Activated CD4-positive, alpha-beta T cell treated with anti-CD3 and anti-CD28 coated beads for 1 hour (primary cell): Measurements from ENCODE around the gene CDK15.
"Not testable (repeated sequence)": the region's sequence is repeated elsewhere in the genome, so short reads cannot be mapped to it uniquely, and the experiment has no call there.

Experiments
- DNase-seq: peaks from one replicate; pipeline ENCODE4 v3.0.0-alpha.2; 2020

CDK15 gene

DNA sequence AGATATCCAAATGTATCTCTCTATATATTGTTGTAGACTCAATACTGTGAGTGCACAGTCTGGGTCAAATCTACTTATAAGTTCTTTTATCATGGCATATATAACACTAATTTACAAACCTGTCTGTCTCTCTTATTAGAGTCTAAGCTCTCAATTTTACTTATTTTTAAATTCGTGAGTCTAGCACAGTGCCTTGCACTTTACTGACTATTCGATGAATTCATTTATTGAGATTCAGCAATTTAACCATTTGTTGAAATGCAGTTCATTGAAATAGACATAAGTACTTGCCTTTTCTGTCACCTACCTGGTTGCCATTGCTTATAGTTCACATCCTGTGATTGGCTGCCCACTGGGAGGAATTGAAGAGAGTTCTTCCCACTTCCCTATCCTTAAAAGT, 15.3 kb upstream of the CDK15 start:
- DNase-seq, result no peak

DNA sequence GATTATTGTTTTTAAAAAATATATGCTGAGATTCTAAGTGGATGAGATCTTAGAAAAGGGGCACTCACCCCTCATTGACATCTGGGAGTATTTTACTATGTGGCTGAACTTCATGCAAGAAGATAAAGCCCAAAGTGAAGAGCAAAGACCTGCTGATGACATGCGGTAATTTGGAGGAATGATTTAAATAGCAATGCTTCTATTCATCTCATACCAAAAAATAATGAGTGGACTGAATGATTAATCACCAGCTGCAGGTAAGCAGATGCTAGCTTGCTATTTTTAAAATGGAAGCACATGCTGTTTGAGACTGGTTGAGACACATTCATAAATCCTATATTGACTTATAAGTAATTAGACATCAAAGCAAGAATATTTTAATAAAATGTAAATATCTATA, 12.7 kb upstream of the CDK15 start:
- DNase-seq, result no peak

DNA sequence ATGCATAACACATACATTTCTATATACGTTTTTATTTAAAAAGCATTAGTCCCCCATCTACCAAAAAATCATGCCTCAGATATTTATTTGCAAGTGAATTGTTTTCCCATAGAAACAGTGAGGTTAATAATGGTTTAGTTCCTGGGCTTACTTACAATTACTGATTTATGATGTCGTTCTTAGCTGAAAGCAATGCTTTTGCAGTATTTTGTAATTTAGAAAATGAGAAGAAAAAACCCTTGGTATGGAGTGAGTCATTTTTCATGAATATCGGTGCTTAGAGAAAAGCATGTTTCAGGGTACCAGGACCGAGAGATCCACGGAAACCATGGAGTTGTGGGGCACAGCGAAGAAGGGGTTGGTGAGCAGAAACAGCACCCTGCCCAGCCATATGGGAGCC, 12.0 kb upstream of the CDK15 start:
- DNase-seq, result no peak

DNA sequence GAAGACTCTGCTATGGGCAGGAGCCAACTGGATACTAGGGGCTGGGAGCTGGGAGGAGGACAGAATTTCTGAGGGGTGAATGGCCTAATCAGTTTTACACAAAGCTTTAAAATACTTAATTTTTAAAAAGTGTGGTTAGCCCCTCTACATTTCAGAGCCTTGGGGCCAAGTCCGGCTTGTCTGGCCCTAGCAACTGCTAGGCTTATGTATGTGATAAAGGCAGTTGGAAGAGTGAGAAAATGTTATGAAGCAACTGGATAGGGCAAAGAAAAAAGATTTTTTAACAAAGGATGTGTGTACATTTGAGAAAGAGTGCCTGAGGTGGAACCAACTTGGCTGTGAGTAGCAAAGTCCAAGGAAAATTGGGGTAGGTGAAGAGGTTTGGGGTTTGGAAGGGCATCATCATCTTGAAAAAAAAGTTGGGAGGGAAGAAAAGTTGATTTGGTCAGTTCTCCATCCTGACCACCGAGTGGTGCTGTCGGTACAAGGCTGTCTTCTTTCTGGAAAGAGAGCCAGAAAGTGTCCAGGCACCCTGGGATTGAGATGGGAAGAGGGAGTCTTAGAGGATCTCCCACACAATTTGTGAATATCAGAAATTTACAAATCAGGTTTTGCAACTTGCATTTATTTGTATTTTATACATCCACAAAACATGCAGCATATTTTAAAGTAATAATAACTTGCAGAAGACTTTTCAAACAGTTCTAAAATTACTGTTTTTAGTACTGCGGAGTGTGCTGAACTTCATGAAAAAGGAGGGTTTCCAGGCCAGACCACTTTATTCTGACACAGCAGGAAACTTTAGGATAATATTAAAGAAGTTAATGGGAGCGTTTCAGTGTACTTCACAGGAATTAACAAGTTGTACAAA, 10.5 kb upstream of the CDK15 start:
- no peak for DNase-seq

DNA sequence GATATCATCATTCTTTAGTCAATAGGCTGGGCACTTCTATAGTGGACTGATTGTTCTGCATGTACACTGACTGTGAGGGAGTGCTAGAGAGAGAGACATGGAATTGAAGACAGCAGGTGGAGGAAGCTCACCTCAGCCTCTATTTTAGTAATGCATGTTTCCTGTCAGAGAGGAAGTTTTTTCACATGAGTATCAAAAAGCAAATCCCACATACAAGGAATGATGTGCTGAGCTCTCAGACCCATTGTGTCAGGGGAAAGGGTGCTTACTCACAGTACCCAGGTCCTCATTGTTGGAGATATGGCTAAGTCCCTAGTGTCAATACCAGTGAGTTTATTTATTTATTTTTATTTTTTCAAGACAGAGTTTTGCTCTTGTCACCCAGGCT, 9.9 kb upstream of the CDK15 start:
- no peak for DNase-seq

DNA sequence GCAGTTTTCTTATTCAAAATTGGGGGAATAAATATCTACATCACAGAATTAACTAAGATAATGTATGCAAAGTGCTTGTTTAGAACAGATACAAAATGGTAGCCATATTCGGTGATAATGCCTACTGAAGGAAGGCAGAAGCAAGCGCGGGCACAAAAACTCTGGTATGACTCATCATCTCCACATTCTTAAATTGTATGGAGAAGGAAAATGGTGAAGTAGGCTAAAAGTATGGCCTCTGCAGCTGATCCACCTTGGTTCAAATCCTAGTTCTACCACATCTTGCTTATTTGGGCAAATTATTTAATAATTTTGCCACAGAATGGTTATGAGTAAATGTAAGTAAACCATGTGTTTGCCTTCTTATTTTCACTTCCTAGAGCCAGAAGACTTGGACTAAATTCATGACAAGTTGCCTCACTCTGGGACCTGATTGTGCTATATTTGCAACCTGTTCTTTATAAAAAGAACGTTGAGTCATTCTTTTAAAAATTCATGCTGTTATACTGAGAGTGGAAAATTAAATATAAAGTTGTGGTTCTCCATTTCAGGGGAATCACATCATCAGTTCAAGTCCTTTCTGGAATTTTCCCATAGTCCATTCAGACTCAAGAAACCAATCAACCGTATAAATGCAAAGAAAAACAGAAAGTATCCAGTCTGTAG, 9.0 kb upstream of the CDK15 start:
- no peak for DNase-seq

DNA sequence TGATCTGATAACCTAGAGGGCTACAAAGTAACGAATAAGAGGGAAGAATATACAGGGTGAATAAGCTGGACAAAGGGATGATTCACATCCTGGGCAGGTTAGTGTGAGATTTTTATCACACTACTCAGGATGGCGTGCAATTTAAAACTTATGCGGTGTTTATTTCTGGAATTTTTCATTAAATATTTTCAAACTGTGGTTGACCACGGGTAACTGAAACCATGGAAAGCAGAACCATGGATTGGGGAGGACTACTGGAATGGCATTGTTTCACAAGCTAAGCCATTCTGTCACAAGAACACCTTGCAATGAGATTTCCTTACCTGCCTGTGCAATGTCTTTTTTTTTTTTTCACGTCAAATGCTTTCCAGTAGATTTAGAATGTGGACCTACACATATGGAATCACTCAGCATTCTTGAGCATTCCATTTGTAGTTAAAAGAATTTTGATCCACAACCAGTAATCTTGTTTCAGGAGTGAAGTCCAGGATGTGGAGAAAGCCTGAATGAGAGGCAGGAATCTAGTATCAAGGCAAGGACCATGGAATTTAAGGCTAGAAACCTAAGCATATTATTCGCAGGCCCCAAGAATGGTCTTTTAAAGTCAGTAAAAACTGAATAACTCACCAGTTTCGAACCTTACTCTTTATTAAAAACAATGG, 8.0 kb upstream of the CDK15 start:
- no peak for DNase-seq

DNA sequence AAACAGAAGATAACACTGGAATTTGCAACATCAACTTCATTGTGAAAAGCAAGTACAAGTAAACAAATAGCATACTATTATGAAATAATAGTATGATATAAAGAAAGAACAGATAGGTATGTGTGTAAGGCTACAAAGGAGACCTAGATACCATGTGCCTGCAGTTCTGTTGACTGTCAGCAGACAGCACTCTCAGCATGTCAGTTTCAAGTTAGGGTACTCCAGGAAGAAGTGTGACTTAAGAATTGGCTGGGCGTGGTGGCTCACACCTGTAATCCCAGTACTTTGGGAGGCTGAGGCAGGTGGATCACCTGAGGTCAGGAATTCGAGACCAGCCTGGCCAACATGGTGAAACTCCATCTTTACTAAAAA, 7.4 kb upstream of the CDK15 start:
- not testable (repeated sequence) for DNase-seq

DNA sequence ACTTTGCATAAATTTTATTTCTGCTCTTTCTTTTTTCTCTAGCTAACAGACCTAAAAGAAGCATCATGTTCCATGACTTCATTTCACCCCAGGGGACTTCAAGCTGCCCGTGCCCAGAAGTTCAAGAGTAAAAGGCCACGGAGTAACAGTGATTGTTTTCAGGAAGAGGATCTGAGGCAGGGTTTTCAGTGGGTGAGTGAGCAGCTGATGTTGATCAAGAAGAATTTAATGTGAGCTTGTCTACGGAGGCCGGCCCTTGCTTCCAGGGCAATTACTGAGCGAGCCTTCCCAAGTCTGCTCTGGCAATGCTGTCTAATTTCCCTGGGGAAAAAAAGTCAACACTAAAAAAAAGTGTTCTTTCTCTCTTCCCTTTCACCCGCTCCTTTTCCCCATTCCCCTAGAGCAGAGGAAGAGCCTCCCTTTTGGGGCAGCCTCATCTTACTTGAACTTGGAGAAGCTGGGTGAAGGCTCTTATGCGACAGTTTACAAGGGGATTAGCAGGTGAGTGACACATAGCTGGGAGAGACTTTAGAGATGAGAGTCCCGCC, 1.2 kb downstream of the CDK15 start:
- DNase-seq, result no peak

DNA sequence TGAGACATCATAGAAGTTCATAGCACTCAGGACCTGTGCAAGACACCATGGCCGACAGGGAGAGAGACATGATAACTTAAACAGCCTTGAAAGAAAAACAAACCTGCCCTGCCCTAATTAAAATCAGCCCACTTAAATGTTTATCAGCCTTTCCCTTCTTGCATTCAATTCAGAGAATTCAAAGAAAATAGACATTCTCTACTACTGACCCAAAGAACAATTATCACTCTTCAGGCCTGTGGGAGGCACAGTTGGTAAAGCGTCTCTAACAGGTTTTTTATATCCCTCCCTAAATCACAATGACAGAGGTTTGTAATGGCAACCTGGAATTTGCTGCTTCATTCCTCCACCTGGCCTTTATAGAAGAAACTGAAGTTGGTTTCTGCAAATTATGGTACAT, 1.7 kb downstream of the CDK15 start:
- no peak for DNase-seq

DNA sequence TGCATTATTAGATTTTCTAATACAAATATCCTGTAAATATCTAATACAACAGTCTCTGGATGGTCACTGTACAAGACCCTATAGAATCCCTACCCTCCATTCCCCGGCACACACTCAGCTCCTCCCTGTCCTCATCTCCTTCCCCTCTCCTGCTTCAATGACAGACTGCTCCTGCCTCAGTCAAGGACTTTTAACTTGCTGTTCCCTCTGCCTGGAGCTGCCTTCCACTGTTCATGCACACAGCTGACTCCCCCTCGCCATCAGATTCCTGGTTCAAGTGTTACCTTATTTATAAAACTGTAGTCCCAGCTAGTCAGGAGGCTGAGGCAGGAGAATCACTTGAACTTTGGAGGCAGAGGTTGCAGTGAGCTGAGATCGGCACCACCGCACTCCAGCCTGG, 3.3 kb downstream of the CDK15 start:
- no peak for DNase-seq

DNA sequence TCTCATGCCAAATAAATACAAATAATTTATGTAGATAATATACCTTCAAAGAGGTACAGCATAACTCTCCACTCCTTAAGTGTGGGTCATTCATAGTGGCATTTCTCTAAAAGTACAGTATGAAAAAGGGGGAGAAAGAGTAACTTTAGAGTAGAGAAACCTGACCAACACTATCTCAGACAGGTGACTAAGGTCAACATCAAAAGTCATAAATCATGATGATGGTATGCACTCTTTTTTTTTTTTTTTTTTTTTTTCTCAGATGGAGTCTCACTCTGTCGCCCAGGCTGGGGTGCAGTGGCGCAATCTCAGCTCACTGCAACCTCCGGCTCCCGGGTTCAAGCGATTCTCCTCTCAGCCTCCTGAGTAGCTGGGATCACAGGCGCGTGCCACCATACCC, 4.3 kb downstream of the CDK15 start:
- not testable (repeated sequence) for DNase-seq

DNA sequence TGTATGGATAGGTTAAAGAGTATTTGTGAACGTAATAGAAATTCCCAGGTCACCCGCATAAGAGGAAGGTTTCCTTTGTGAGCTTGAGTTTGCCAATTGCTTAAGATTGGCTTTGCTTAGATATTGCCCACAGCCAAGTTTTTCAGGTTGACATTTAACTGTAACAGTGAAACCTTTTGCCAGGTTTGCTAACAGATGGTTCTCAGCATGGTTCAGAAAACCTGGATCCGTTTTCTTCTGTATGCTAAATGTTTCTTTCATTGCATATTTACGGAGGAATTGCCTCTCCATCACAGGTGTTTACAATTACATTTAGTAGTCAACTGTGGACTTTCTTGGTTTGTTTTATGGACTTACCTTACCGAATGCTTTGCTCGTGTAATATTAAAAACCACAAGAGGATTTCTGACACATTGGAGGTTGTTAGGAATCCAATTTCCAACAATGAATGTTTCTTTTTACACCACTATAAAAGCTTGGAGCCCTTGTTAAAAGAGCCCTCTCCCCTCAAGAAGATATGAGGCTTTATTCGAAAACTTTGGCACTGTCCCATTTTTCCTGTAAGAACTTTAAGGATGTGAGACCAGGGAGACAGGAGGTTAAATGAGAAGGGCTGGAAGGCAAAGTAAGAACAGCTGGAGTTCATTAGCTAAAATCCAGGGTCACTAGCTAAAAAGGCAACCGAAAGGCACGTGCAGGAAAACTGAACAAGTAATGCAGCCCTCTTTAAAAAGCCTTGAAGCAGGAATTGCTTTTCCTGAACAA, 7.8 kb downstream of the CDK15 start:
- DNase-seq, result no peak

DNA sequence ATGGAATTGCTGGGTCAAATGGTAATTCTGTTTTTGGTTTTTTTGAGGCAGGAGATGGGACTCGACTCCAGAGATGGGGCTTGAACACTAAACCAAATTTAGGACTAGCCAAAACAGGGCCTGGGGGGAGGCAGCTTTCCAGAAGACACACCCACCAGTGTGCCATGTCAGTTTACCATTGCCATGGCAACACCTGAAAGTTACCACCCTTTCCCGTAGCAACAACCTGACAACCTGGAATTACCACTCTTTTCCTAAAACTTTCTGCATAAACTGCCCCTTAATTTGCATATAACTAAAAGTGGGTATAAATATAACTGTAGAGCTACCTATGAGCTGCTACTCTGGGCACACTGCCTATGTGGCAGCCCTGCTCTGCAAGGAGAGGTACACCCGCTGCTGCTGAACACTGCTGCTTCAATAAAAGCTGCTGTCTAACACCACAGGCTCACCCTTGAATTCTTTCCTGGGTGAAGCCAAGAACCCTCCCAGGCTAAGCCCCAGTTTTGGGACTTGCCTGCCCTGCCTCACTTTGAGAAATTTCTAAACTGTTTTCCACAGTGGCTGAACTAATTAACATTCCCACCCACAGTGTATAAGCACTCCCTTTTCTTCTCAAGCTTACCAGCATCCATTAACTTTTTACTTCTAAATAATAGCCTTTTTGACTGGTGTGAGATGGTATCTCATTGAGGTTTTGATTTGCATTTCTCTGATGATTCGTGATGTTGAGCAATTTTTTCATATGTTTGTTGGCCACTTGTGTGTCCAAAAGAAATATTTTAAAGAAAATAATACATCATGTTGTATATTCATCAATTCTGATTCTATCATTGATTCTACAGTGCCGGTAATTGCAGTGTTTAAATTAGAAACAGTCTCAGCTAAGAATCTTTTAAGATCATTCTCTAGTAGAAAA, 10.6 kb downstream of the CDK15 start:
- DNase-seq, result no peak

DNA sequence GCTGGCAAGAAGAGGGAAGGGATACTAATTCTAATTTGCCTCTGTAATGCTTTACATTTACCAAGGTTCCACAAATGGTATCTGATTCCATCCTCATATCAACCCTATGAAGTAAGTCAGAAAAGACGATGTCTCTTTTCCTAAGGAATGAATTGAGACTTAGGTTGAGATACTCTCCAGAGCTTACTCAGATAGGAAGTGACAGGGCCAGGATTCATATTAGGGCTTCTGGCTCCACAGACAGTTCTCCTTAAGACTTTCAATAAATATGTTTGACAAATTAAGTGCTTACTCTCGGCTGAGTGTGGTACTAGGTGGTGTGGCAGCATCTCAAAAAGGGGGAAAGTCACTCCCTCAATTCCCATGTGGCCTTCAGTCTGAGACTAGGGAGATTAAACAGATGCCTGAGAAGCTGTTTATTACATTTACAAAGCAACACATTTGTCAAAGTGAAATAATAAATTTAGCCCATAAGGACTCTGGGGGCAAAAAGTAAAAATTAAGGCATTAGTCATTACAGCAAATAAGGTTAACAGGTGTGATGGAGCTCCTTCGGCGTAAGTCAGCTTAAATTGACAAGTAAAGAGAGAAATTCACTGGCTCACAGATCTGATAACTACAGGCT, 14.2 kb downstream of the CDK15 start:
- no peak for DNase-seq

DNA sequence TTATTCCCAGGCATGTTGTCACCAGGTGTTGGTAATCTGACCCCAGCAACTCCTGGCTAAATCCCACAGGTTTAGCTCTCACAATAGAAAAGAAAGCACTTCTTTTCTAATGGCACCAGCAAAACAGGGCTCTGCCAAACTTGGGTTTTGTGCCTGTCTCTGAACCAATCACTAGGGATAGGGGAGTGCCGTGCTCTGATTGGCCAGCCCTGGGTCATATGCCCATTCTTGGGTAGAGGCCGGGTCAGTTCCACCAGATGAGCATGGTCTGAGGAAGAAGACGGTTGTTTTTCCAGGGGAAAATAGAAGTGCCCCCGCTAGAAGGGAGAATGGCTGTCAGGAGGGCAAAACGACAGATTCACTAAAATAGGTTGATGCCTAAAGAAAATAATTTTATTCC, 14.7 kb downstream of the CDK15 start:
- no peak for DNase-seq

DNA sequence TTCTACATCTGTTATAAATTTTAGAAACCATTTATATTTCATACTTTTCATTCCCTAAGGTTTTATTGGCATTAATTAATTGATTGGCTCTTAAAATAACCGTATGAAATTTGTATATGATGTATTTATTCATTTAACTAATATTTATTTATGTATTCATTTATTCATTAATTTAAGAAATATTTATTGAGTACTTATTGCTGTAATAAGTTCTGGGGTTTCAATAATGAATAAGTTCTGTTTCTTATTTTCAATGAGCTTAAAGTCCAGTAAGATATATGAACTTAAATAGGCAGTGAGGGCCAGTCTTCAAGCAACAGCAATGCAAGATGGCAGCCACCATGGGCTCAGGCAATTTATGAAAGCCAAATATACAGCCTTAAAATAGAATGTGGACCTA, 17.9 kb downstream of the CDK15 start:
- no peak for DNase-seq

DNA sequence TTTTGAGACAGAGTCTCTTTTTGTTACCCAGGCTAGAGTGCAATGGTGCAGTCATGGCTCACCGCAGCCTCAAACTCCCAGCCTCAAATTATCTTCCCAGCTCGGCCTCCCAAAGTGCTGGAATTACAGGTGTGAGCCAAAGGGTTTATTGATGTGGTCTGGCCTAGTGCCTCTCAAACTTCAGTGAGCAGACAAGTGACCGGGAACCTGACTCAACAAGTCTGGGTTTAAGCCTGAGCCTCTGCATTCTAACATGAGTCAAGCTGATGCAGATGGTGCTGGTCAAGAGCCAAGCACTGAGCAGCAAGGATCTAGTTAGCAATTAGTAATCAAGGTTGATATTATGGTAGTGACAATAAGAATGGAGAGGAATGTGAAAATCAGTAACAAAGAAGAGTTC, 21.3 kb downstream of the CDK15 start:
- DNase-seq, result no peak

DNA sequence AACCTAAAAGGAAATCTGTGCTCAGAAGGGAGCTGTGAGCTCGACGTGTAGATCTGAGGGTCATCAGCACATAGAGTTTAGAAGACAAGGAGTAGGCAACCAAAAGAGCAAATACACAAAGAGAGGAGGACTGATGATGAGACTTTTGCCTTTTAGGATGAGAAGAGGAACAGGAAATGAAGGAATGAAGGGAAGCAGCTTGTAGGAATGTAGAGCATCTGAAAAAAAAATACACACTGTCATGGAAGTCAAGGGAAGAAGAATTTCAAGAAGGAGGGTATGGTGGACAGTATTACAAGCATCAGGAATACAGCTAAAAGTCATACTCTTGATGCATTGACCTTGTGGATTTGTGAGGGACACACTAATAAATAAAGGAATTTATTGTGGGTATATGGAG, 21.9 kb downstream of the CDK15 start:
- DNase-seq, result no peak

DNA sequence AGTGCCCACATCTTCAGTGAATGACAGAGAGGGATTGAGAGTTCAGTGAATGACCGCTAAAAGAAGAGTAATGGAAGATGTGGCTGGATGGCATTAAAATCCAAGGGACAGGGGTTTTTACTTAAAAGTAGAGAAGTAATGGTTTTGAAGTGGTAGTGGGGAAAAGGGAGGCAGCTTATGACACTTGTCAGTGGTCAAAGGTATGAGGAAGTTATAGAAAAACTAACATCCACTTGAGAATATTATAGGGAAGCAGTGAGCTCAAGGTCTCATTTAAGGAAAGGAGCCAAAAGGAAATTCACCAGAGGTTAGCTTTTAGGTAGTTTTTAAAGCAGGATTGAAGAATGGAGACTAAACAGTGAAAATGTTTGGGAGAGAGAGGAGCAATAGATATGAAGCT, 24.3 kb downstream of the CDK15 start:
- DNase-seq, result no peak

DNA sequence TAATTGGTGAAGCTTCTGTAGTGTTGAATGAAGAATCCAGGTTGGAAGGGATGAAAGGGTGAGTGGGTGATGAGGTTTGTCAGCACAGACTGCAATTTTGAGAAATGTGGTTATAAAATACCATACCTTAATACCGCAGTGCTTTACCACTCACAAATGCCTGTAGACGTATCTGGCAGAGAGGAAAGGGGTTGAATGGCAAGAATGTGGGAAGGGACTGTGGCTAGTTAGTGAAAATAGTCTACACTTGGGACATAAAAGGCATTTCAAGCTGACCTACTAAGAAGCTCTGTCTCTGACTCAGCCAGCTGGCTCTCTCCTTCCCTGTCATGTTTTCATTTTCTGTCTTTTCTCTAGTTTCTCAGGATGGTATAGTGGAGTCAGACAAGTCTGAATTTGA, 25.1 kb downstream of the CDK15 start:
- no peak for DNase-seq

DNA sequence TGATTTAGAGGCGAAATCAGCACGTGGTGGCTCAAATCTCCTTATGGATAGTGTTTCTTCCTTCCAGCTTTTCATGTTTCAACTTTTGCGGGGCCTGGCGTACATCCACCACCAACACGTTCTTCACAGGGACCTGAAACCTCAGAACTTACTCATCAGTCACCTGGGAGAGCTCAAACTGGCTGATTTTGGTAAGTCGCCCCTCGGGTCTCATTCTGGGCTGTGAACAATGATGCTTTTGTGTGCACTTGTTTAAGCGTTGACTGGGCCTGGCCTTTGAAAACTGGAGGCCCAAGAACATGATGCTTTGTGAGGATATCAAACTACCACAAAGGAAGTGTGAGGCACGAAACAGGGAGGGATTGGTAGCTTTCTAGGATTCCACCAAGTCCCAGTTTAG, 27.4 kb downstream of the CDK15 start:
- no peak for DNase-seq
